GM18502 (cell line): ENCODE results near the gene COMMD6.

Source experiments
- ATAC-seq: cut with Tn5 transposase; IDR thresholded peaks from one replicate; pipeline ENCODE4 v1.9.1; 2021; ENCODE audit warnings: mild to moderate bottlenecking; ENCODE audit not compliant: unreplicated experiment, poor library complexity

Gene COMMD6

GRCh38 chr13:75533861-75534260 lies 3.8 kb downstream of the COMMD6 start:
- no peak for ATAC-seq

DNA sequence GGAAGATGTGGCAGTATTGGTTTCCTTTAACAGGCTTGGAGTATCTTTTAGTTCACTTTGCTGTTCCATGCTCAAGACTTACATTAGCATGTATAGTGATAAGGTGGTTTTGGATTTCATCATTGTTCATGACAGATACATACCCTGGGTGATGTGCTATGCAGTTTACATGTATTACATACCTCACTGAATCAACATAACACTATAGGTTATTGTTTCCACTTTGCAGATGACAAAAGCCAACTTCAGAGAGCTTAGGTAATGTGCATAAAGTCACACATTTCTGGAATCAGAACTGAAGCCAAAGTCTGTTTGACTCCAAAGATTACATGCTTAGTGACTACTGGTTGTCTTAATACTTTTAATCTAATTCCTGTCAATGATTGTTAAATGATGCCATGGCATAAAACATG lies 7.1 kb downstream of the COMMD6 start:
- ATAC-seq: peak; percentile 57

DNA sequence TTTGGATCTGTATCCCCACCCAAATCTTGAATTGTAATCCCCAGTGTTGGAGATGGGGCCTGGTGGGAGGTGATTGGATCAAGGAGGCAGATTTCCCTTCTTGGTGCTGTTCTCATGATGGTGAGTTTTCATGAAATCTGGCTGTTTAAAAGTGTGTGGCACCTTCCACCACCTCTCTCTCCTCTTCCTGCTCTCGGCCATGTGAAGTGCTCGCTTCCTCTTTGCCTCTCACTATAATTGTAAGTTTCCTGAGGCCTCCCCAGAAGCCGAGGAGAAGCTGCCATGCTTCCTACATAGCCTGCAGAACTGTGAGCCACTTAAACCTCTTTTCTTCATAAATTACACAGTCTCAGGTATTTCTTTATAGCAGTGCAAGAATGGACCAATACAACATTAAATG lies 15.7 kb downstream of the COMMD6 start:
- ATAC-seq: peak; percentile 56

- ATAC-seq: no peak
These were observed 19.1 kb downstream of the COMMD6 start for GRCh38 chr13:75518439-75519088.

GRCh38 chr13:75514080-75514995 lies 23.3 kb downstream of the COMMD6 start:
- ATAC-seq: peak; percentile 38

- no peak for ATAC-seq
These were observed 24.4 kb downstream of the COMMD6 start for GRCh38 chr13:75513271-75513670.

- ATAC-seq: peak; percentile 90
These were observed 25.4 kb downstream of the COMMD6 start for GRCh38 chr13:75512253-75512652.

DNA sequence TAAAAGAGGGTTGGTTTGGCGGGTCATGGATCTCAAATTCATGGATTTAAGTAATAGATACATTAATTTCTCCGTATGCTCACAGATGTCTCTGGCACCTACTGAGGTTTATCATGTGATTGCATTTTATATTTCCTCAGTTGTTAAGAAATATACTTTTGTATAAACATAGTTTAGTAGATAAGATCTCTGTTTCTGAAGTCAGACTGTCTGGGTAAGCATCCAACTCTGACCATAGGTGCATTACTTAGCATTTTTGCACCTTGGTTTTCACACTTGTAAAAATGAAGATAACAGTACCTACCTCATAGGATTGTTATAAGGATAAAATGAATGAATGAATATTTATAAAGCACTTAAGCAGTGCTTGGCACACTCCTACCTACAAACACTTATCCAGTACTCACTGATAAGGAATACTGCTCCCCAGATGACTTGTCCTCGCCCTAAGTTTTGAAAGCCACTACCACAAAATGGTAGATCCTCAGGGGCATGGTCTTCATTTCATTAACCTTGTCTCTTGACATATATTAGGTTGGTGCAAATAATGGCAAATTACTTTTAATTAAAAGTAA lies 26.5 kb downstream of the COMMD6 start:
- no peak for ATAC-seq

GRCh38 chr13:75508002-75508548 lies 29.6 kb downstream of the COMMD6 start:
- ATAC-seq: no peak

DNA sequence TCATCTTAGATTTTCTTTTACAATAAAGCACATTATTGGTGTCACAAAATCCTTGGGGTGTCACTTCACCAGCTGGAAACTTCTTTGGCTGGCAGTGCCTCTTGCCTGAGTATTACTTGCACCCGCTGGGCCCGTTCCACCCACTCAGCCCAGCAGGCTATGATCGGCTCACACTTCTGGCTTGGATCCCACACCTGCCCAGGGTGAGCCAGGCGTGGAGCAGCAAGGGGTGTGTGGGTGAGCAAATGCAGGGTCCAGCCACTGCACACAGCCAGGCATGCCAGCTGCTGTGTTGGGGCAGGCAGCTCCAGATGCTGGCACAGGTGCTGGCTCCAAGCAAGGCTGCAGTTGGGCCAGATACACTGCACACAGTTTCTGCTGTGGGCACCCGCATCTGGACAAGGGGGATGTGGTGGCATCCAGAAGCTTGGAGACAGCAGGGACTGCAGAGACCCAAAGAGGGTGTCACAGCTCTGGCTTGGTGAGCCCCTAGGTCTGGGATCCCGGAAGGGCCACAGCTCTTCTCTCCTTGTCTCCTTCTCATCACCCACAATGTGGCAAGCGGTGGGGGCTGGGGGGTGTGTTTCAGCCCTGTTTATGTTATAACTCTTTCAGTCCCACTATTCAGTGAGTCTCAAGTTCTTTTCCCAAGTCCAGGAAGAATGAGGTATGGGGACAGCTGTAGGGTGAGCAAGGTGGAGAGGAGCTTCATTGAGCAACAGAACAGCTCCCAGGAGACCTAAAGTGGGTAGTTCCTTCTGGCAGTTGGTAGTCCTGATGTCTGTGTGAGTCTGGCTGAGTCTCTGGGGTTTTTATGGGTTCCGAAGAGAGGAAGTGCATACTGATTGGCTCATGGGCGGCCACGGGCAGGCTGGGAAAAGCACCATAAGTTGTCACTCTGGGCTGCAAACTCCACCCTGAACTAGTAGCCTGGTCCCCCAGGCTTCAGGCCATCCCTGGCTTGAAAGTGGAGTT lies 30.3 kb downstream of the COMMD6 start:
- ATAC-seq: peak; percentile 34

DNA sequence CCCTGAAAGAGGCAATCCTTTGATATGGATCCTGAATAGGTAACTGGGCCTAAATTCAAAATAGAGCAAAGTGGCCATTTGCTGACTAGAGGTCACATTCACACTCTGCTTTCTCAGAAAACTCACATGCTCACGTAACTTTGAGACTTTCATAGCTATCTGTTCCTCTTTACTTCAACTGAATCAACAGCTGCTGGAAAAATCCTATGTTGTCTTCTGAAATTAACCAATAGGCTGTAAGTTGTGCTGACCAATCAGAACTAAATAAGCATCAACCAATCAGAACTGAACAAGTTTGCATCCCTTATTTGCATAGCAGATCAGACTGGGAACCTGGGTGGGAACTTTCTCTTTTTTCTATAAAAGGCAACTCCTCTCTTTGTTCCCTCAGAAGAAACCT lies 31.6 kb downstream of the COMMD6 start:
- ATAC-seq: no peak

- ATAC-seq: no peak
These were observed 32.3 kb downstream of the COMMD6 start for GRCh38 chr13:75505327-75505726.

GRCh38 chr13:75495938-75496337 lies 41.7 kb downstream of the COMMD6 start:
- ATAC-seq: no peak

- no peak for ATAC-seq
These were observed 43.1 kb downstream of the COMMD6 start for GRCh38 chr13:75494491-75494890.

DNA sequence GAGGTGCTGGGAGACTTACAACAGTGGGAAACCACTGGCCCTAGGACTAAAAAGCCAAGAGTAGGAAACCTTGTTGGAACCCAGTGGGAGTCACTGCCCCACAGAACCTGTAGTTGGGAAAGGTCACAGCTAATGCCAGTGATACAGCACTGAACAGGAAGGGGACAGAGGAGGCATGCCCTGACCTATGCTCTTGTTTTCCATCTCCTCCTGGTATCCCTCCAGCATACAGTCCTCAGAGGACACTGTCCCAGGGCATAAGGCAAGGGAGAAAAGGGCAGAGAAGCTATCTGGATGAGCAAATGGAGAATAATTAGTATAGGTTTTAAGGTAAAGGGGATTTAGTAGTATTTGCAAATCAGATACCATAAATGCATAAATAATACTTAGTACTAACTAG lies 44.5 kb downstream of the COMMD6 start:
- no peak for ATAC-seq

GRCh38 chr13:75492389-75492788 lies 45.3 kb downstream of the COMMD6 start:
- ATAC-seq: no peak

GRCh38 chr13:75491376-75491775 lies 46.3 kb downstream of the COMMD6 start:
- no peak for ATAC-seq

DNA sequence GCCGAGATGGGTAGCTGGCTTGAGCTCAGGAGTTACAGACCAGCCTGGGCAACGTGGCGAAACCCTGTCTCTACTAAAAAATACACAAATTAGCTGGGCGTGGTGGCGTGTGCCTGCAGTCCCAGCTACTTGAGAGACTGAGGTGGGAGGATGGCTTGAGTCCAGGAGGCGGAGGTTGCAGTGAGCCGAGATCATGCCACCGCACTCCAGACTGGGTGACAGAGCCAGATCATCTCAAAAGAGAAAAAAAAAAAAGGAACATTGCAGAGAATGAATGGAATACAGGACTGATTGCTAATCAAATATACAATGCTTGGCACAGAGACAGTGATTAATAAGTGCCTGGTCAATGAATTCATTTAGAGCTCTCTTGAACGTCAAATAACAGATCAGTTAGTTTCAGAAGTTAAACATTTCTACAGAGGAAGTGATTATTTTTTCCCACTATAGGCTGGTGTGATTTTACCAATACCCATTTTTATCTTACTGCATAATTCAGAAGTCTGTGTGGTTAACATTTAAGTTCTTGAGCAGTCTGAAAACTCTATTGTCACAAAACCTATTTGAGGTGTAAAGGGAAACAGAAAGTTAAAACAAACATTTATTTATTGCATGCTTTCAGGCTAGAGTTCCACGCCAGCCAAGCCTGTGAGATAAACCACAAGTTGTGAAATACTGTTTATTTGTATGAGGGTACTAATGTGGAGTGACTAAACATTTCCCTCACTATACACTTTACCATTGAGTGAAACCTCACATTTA lies 48.0 kb downstream of the COMMD6 start:
- peak; percentile 88 for ATAC-seq
